Neural cell (in vitro differentiated cells): ENCODE data around the gene HBD. TPM values are rescaled to one million over a fixed set of nuclear protein-coding genes. Genes with fewer than 3 reads are reported as not detected.

Source experiments
- H2AFZ ChIP-seq: fragments of 200-600, 300-800 bp; sonication (generic), shearing (Covaris generic); 2 replicates; pipeline ENCODE4 v1.6.0; 2014; ENCODE audit warnings: low read depth, mild to moderate bottlenecking, antibody characterized with exemption, low read length, moderate library complexity
- H3F3A ChIP-seq: fragments of 200-600 bp; shearing (Covaris generic); 2 replicates; pipeline ENCODE4 v1.6.1; 2016; ENCODE audit warnings: mild to moderate bottlenecking, moderate library complexity, mixed read lengths, antibody characterized with exemption, low read length; ENCODE audit not compliant: insufficient read depth, poor library complexity, severe bottlenecking
- H3K27ac ChIP-seq: fragments of 200-600, 300-800 bp; sonication (generic), shearing (Covaris generic); 2 replicates; pipeline ENCODE4 v1.5.1; 2014; ENCODE audit warnings: mild to moderate bottlenecking, low read length, moderate library complexity
- H3K27me3 ChIP-seq: fragments of 300-800, 200-600 bp; sonication (generic), shearing (Covaris generic); 2 replicates; pipeline ENCODE4 v1.6.0; 2014; ENCODE audit warnings: mild to moderate bottlenecking, low read depth, low read length, moderate library complexity; ENCODE audit not compliant: insufficient read depth
- H3K36me3 ChIP-seq: fragments of 300-800, 200-600 bp; sonication (generic), shearing (Covaris generic); 2 replicates; pipeline ENCODE4 v1.5.1; 2014; ENCODE audit warnings: mild to moderate bottlenecking, antibody characterized with exemption, low read length, moderate library complexity; ENCODE audit not compliant: insufficient read depth
- H3K4me2 ChIP-seq: fragments of 300-800, 200-600 bp; sonication (generic), shearing (Covaris generic); 2 replicates; pipeline ENCODE4 v1.6.0; 2014; ENCODE audit warnings: mild to moderate bottlenecking, low read length
- H3K4me3 ChIP-seq: fragments of 300-800, 200-600 bp; sonication (generic), shearing (Covaris generic); 2 replicates; pipeline ENCODE4 v1.5.1; 2014; ENCODE audit warnings: mild to moderate bottlenecking, low read length, moderate library complexity
- H3K79me2 ChIP-seq: fragments of 200-600 bp; shearing (Covaris generic); replicated peaks from 2 replicates; pipeline ENCODE4 v1.6.0; 2014; ENCODE audit warnings: mild to moderate bottlenecking, low read length, moderate library complexity; ENCODE audit not compliant: insufficient read depth
- H3K9ac ChIP-seq: fragments of 300-800, 200-600 bp; sonication (generic), shearing (Covaris generic); 2 replicates; pipeline ENCODE4 v1.6.1; 2016; ENCODE audit warnings: mild to moderate bottlenecking, low read length, mixed read lengths
- H3K9me2 ChIP-seq: fragments of 200-600 bp; shearing (Covaris generic); 2 replicates; pipeline ENCODE4 v1.6.1; 2016; ENCODE audit warnings: mild to moderate bottlenecking, low read length, mixed read lengths; ENCODE audit not compliant: insufficient read depth
- H3K9me3 ChIP-seq: fragments of 200-600, 300-800 bp; sonication (generic), shearing (Covaris generic); 2 replicates; pipeline ENCODE4 v1.6.1; 2016; ENCODE audit warnings: mild to moderate bottlenecking, mixed run types, low read length, moderate library complexity, mixed read lengths
- H4K20me1 ChIP-seq: fragments of 200-600 bp; shearing (Covaris generic); 2 replicates; pipeline ENCODE4 v1.6.1; 2016; ENCODE audit warnings: mild to moderate bottlenecking, mixed run types; ENCODE audit not compliant: insufficient read depth
- CTCF ChIP-seq: fragments of 450-650 bp; IDR thresholded peaks from 2 replicates; pipeline ENCODE4 v1.5.1; 2014; ENCODE audit warnings: antibody characterized with exemption, mild to moderate bottlenecking, moderate library complexity; ENCODE audit not compliant: poor library complexity, severe bottlenecking
- EP300 ChIP-seq: fragments of 450-650 bp; conservative IDR thresholded peaks from 2 replicates; pipeline ENCODE4 v1.6.1; 2014; ENCODE audit warnings: antibody characterized with exemption, mild to moderate bottlenecking, moderate library complexity; ENCODE audit not compliant: poor library complexity, severe bottlenecking
- EZH2 ChIP-seq: fragments of 200-600, 300-800 bp; shearing (Covaris generic), sonication (generic); IDR thresholded peaks from 2 replicates; pipeline ENCODE4 v1.6.1; 2014; ENCODE audit warnings: antibody characterized with exemption, low read length, borderline replicate concordance, mild to moderate bottlenecking; ENCODE audit not compliant: insufficient read depth, poor library complexity, severe bottlenecking
- MXI1 ChIP-seq: fragments of 450-650 bp; conservative IDR thresholded peaks from 2 replicates; pipeline ENCODE4 v1.6.1; 2014; ENCODE audit warnings: antibody characterized with exemption, mild to moderate bottlenecking; ENCODE audit not compliant: poor library complexity, severe bottlenecking
- POLR2AphosphoS5 ChIP-seq: IDR thresholded peaks from 2 replicates; pipeline ENCODE4 v1.6.1; 2012
- RAD21 ChIP-seq: fragments of 450-650 bp; conservative IDR thresholded peaks from 2 replicates; pipeline ENCODE4 v1.6.1; 2014; ENCODE audit warnings: antibody characterized with exemption, mild to moderate bottlenecking, moderate library complexity
- SMC3 ChIP-seq: fragments of 450-650 bp; conservative IDR thresholded peaks from 2 replicates; pipeline ENCODE4 v1.6.1; 2014; ENCODE audit warnings: antibody characterized with exemption, mild to moderate bottlenecking, moderate library complexity; ENCODE audit not compliant: poor library complexity
- TAF1 ChIP-seq: IDR thresholded peaks from 2 replicates; pipeline ENCODE4 v1.6.1; 2012; ENCODE audit warnings: low read depth
- polyA plus RNA-seq: library from polyadenylated mRNA; depleted of rRNA; stranded (reverse); fragments of >200 nt; gene quantifications from 2 replicates; pipeline ENCODE4 v1.2.3, GENCODE V29; 2014
- TF ChIP-seq, protein P1 (sequence below): IDR thresholded peaks from 2 replicates; pipeline ENCODE4 v1.6.1; 2012; ENCODE audit warnings: borderline replicate concordance

HBD gene
- polyA plus RNA-seq, 1 donor from 2014 or later: not detected

DNA sequence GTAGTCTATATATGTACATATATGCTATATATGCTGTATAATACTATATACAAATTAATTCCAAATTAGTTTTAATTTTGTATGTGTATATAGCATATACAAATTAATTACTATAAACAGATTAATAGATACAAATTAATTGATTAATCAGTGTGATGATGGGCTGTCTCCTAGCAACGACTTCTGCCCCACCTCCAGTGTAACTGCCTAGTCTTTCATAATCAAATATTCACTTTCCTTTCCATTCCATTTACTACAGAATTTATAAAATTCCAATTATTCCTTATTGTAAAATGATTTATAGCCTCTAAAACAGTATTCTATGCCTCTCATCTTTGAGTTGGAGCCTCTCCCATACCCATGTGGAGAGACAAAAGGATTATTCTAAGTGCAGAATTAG is 976 bp downstream of the HBD start:
- H3K9me2 ChIP-seq: no peaks in the 10 kb centered on the region
- no peak overlapping the region for H2AFZ ChIP-seq
- no peaks in the 10 kb centered on the region for H4K20me1 ChIP-seq
- no peaks in the 10 kb centered on the region for H3K27me3 ChIP-seq
- H3K9ac ChIP-seq: no peak overlapping the region
- TF ChIP-seq POLR2AphosphoS5 (no peak), EZH2 (no peak), CTCF (no peak), TAF1 (no peak), EP300 (no peak), SMC3 (no peak), RAD21 (no peak), MXI1 (no peak)
- TF ChIP-seq, protein P1, sequence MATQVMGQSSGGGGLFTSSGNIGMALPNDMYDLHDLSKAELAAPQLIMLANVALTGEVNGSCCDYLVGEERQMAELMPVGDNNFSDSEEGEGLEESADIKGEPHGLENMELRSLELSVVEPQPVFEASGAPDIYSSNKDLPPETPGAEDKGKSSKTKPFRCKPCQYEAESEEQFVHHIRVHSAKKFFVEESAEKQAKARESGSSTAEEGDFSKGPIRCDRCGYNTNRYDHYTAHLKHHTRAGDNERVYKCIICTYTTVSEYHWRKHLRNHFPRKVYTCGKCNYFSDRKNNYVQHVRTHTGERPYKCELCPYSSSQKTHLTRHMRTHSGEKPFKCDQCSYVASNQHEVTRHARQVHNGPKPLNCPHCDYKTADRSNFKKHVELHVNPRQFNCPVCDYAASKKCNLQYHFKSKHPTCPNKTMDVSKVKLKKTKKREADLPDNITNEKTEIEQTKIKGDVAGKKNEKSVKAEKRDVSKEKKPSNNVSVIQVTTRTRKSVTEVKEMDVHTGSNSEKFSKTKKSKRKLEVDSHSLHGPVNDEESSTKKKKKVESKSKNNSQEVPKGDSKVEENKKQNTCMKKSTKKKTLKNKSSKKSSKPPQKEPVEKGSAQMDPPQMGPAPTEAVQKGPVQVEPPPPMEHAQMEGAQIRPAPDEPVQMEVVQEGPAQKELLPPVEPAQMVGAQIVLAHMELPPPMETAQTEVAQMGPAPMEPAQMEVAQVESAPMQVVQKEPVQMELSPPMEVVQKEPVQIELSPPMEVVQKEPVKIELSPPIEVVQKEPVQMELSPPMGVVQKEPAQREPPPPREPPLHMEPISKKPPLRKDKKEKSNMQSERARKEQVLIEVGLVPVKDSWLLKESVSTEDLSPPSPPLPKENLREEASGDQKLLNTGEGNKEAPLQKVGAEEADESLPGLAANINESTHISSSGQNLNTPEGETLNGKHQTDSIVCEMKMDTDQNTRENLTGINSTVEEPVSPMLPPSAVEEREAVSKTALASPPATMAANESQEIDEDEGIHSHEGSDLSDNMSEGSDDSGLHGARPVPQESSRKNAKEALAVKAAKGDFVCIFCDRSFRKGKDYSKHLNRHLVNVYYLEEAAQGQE: no peak
- no peaks in the 10 kb centered on the region for H3K36me3 ChIP-seq
- H3K79me2 ChIP-seq: no peaks in the 10 kb centered on the region
- H3F3A ChIP-seq: no peaks in the 10 kb centered on the region
- no peaks in the 10 kb centered on the region for H3K9me3 ChIP-seq
- H3K27ac ChIP-seq: no peak overlapping the region
- no peak overlapping the region for H3K4me2 ChIP-seq
- no peak overlapping the region for H3K4me3 ChIP-seq

- no peaks in the 10 kb centered on the region for H3K79me2 ChIP-seq
- H3K9me3 ChIP-seq: no peaks in the 10 kb centered on the region
- H3K4me2 ChIP-seq: no peak overlapping the region
- H3K27ac ChIP-seq: no peak overlapping the region
- H3K9ac ChIP-seq: no peak overlapping the region
- H3K36me3 ChIP-seq: no peaks in the 10 kb centered on the region
- H3K27me3 ChIP-seq: no peaks in the 10 kb centered on the region
- H2AFZ ChIP-seq: no peak overlapping the region
- H4K20me1 ChIP-seq: no peaks in the 10 kb centered on the region
- TF ChIP-seq EP300 (no peak), TAF1 (no peak), SMC3 (no peak), EZH2 (no peak), POLR2AphosphoS5 (no peak), CTCF (no peak), MXI1 (no peak), RAD21 (no peak)
- TF ChIP-seq, protein P1: no peak
- H3K4me3 ChIP-seq: no peak overlapping the region
- no peaks in the 10 kb centered on the region for H3F3A ChIP-seq
- no peaks in the 10 kb centered on the region for H3K9me2 ChIP-seq
These were observed 1.5 kb downstream of the HBD start for GRCh38 chr11:5232821-5233220.
